ENCODE results near the gene AOPEP. TPM values are rescaled to one million over a fixed set of nuclear protein-coding genes. Genes with fewer than 3 reads are reported as not detected.
A peak's percentile ranks its signal among the peaks of the same experiment; 100 is the strongest.

AOPEP gene
- total RNA-seq, 1 experiment from 2014 or later, result 36.4 TPM

GRCh38 chr9:95015569-95015968 lies 289.1 kb downstream of the AOPEP start:
- intact Hi-C loops (cut with micrococcal nuclease; ENCODE audit: unreplicated experiment) (no loop called here), in situ Hi-C loops (cut with HindIII; ENCODE audit: low pct_unique_long_range_greater_than_20kb, low sequenced_read_pairs) (no loop called here)
- ChIA-PET CTCF (interaction anchor here (0.6 kb wide), 1 partner anchor 33 kb away, joined by 3 read pairs; no protein-coding TSS in a partner anchor), POLR2A (no interaction called here)
- H3K4me3 ChIP-seq (ENCODE audit: low read depth in 2 of 2, low read length in 2 of 2), result no peak overlapping the region
- ATAC-seq, result no peak
- no peaks in the 10 kb centered on the region for H3K27me3 ChIP-seq (ENCODE audit: control insufficient read depth, insufficient read depth, low read length)
- no peak for DNase-seq (ENCODE audit: low read depth, low spot score)
- no peak for TF ChIP-seq TCF7L2 (IDR thresholded peaks at IDR 0.05; ENCODE audit: low read depth, low read length)
- no peak for TF ChIP-seq CTCF (IDR thresholded peaks at IDR 0.05)
- no peak for TF ChIP-seq REST (IDR thresholded peaks at IDR 0.05; ENCODE audit: insufficient read depth in 1 of 2, low read depth in 2 of 2, low read length in 1 of 2)
- no peak for TF ChIP-seq POLR2AphosphoS5 (IDR thresholded peaks at IDR 0.05; ENCODE audit: low read depth, low read length)
- no peak for TF ChIP-seq SIN3A (IDR thresholded peaks at IDR 0.05; ENCODE audit: borderline replicate concordance, insufficient read depth, low read depth, low read length)
- peaks cover 57% of the 10 kb centered on the region for H3K4me1 ChIP-seq (ENCODE audit: control insufficient read depth, insufficient read depth, low read length)
- H3K27ac ChIP-seq (ENCODE audit: low read length), result no peak overlapping the region
- no peaks in the 10 kb centered on the region for H3K9me3 ChIP-seq (ENCODE audit: control insufficient read depth, insufficient read depth, low read depth, low read length)
- peaks cover 18% of the 10 kb centered on the region for H3K36me3 ChIP-seq (ENCODE audit: control insufficient read depth, insufficient read depth, low read length)
- no TSS peak for BruUV-seq (replicated peaks)

GRCh38 chr9:95017062-95017461 lies 290.6 kb downstream of the AOPEP start:
- in situ Hi-C loops (cut with HindIII; ENCODE audit: low pct_unique_long_range_greater_than_20kb, low sequenced_read_pairs), result no loop called here
- Histone ChIP-seq H3K27ac (ENCODE audit: low read length) (peak overlapping the region; percentile 81), H3K27me3 (ENCODE audit: control insufficient read depth, insufficient read depth, low read length) (no peaks in the 10 kb centered on the region), H3K9me3 (ENCODE audit: control insufficient read depth, insufficient read depth, low read depth, low read length) (no peaks in the 10 kb centered on the region), H3K36me3 (ENCODE audit: control insufficient read depth, insufficient read depth, low read length) (peaks cover 18% of the 10 kb centered on the region), H3K4me1 (ENCODE audit: control insufficient read depth, insufficient read depth, low read length) (peaks cover 65% of the 10 kb centered on the region), H3K4me3 (ENCODE audit: low read depth in 2 of 2, low read length in 2 of 2) (no peak overlapping the region)
- DNase-seq (ENCODE audit: low read depth, low spot score) (no peak), ATAC-seq (no peak)
- no TSS peak for BruUV-seq (replicated peaks)
- ChIA-PET POLR2A (no interaction called here), CTCF (no interaction called here)
- TF ChIP-seq REST (IDR thresholded peaks at IDR 0.05; ENCODE audit: insufficient read depth in 1 of 2, low read depth in 2 of 2, low read length in 1 of 2) (no peak), POLR2AphosphoS5 (IDR thresholded peaks at IDR 0.05; ENCODE audit: low read depth, low read length) (no peak)
- intact Hi-C loops (cut with micrococcal nuclease; ENCODE audit: unreplicated experiment), result no loop called here

Data from Panc1 (cell line).